Endothelial cell of umbilical vein (primary cell): ENCODE data around the gene SENP8. TPM values are rescaled to one million over a fixed set of nuclear protein-coding genes. Genes with fewer than 3 reads are reported as not detected.

ENCODE experiments used
- BruUV-seq: library from RNA; stranded (reverse); fragments of 400-500 nt; replicated peaks from 2 replicates; lab custom pipeline; 2021; lab: Mats Ljungman, UMichigan
- CTCF ChIA-PET: fragments of 300-600, 350-600 bp; sonication (Branson Sonifier 250); formaldehyde crosslinking; loops from one replicate; lab custom pipeline; 2021; ENCODE audit warnings: antibody characterized with exemption, inconsistent platforms; lab: Charles Lee
- POLR2A ChIA-PET: fragments of 300-600, 350-600 bp; sonication (Branson Sonifier 250); formaldehyde crosslinking; loops from one replicate; lab custom pipeline; 2021; ENCODE audit warnings: antibody characterized with exemption, inconsistent platforms; lab: Charles Lee
- DNase-seq: peaks from one replicate; pipeline ENCODE4 v3.0.0-alpha.2; 2011; ENCODE audit warnings: low read depth, low spot score
- FAIRE-seq: peaks from 2 replicates; lab custom pipeline; 2011; peaks lifted over from hg19 to GRCh38; lab: Jason Lieb, UNC
- H2AFZ ChIP-seq: 2 replicates; pipeline ENCODE4 v1.6.0; 2012; ENCODE audit warnings: low read depth, low read length, control low read depth, inconsistent platforms
- H3K27ac ChIP-seq: 2 replicates; pipeline ENCODE4 v1.5.1; 2011; ENCODE audit warnings: low read depth, mild to moderate bottlenecking, control low read depth, low read length, moderate library complexity; ENCODE audit not compliant: insufficient read depth
- H3K27me3 ChIP-seq, 2 experiments: 2 replicates each; pipeline versions ENCODE4 v1.6.0 to v1.6.1; 2011; ENCODE audit warnings: low read length in 2 of 2, mixed read lengths in 1 of 2; ENCODE audit not compliant: control insufficient read depth in 2 of 2, insufficient read depth in 2 of 2
- H3K36me3 ChIP-seq, 2 experiments: 2 replicates in 1 of 2; 3 replicates in 1 of 2; pipeline ENCODE4 v1.5.1; 2011; ENCODE audit warnings: low read length in 2 of 2, mild to moderate bottlenecking in 1 of 2, moderate library complexity in 1 of 2; ENCODE audit not compliant: control insufficient read depth in 2 of 2, insufficient read depth in 2 of 2; ENCODE audit errors: extremely low read depth in 1 of 2
- H3K4me1 ChIP-seq: 3 replicates; pipeline ENCODE4 v1.5.1; 2011; ENCODE audit warnings: mild to moderate bottlenecking, low read length; ENCODE audit not compliant: control insufficient read depth, insufficient read depth; ENCODE audit errors: extremely low read depth
- H3K4me2 ChIP-seq: 2 replicates; pipeline ENCODE4 v1.6.1; 2011; ENCODE audit warnings: low read length, control low read depth, mixed read lengths; ENCODE audit not compliant: insufficient read depth
- H3K4me3 ChIP-seq, 3 experiments: fragments of 200-600 bp in 1 of 3; sonication (generic), shearing (Covaris generic) in 1 of 3; replicated peaks in 1 of 3; 2 replicates each; pipeline ENCODE4 v1.5.1; 2011 to 2016; ENCODE audit warnings: control low read depth in 3 of 3, low read length in 3 of 3, mild to moderate bottlenecking in 2 of 3, inconsistent platforms in 1 of 3, low read depth in 1 of 3, moderate library complexity in 1 of 3; ENCODE audit not compliant: insufficient read depth in 1 of 3
- H3K79me2 ChIP-seq: 2 replicates; pipeline ENCODE4 v1.6.0; 2012; ENCODE audit warnings: low read length, inconsistent platforms; ENCODE audit not compliant: control insufficient read depth, insufficient read depth
- H3K9ac ChIP-seq: replicated peaks from 2 replicates; pipeline ENCODE3; 2011; ENCODE audit warnings: low read length, control low read depth; ENCODE audit not compliant: insufficient read depth; ENCODE audit errors: extremely low read depth
- H3K9me1 ChIP-seq: replicated peaks from 3 replicates; pipeline ENCODE4 v1.6.0; 2011; ENCODE audit warnings: mild to moderate bottlenecking, low read length; ENCODE audit not compliant: control insufficient read depth, insufficient read depth; ENCODE audit errors: extremely low read depth
- H3K9me3 ChIP-seq: replicated peaks from 2 replicates; pipeline ENCODE4 v1.5.1; 2012; ENCODE audit warnings: low read length, inconsistent platforms; ENCODE audit not compliant: control insufficient read depth, insufficient read depth
- H4K20me1 ChIP-seq: replicated peaks from 2 replicates; pipeline ENCODE3; 2011; ENCODE audit warnings: mild to moderate bottlenecking, low read length; ENCODE audit not compliant: control insufficient read depth, insufficient read depth; ENCODE audit errors: extremely low read depth
- EZH2 ChIP-seq: IDR thresholded peaks from 2 replicates; pipeline ENCODE4 v1.6.1; 2012; ENCODE audit warnings: borderline replicate concordance, low read depth, mild to moderate bottlenecking, moderate library complexity, low read length, inconsistent platforms; ENCODE audit not compliant: severe bottlenecking
- FOS ChIP-seq: IDR thresholded peaks from 2 replicates; pipeline ENCODE4 v1.6.1; 2011; ENCODE audit warnings: mild to moderate bottlenecking, low read length, moderate library complexity, borderline replicate concordance; ENCODE audit not compliant: insufficient read depth
- GATA2 ChIP-seq: IDR thresholded peaks from 2 replicates; pipeline ENCODE4 v1.7.0; 2011; ENCODE audit warnings: low read depth, mild to moderate bottlenecking, moderate library complexity, mixed read lengths, low read length; ENCODE audit not compliant: insufficient read length, insufficient read depth
- JUN ChIP-seq: IDR thresholded peaks from 2 replicates; pipeline ENCODE4 v1.6.1; 2011; ENCODE audit warnings: borderline replicate concordance, low read depth; ENCODE audit not compliant: insufficient read length, insufficient read depth
- MYC ChIP-seq: IDR thresholded peaks from one replicate; pipeline ENCODE4 v1.6.1; 2011; ENCODE audit warnings: mild to moderate bottlenecking, low read depth, low read length
- POLR2A ChIP-seq: IDR thresholded peaks from 2 replicates; pipeline ENCODE4 v1.6.1; 2012; ENCODE audit warnings: low read depth, mild to moderate bottlenecking, control low read depth, low read length
- POLR2AphosphoS5 ChIP-seq: IDR thresholded peaks from 2 replicates; pipeline ENCODE4 v1.6.1; 2012; ENCODE audit warnings: low read depth, mild to moderate bottlenecking, control low read depth, low read length, moderate library complexity; ENCODE audit not compliant: insufficient read depth
- dilution Hi-C: fragments of 300-500 bp; cut with MboI; formaldehyde crosslinking; loops from one replicate; pipeline ENCODE4 v1.15.0; 2019; ENCODE audit warnings: low sequenced_read_pairs; ENCODE audit not compliant: extremely low pct_ligation_motif_present
- intact Hi-C: fragments of 100-400 bp; cut with micrococcal nuclease; formaldehyde crosslinking; loops from one replicate; pipeline ENCODE4 v1.10.0; 2022
- polyA plus RNA-seq, 4 experiments: library from polyadenylated mRNA; depleted of rRNA in 3 of 4; stranded (reverse) in 3 of 4; unstranded in 1 of 4; fragments of >200 nt; gene quantifications; 2 replicates each; pipeline versions ENCODE4 v1.2.1 to v1.2.3, GENCODE V29; 2011 to 2012; ENCODE audit warnings: missing spikeins in 1 of 4
- total RNA-seq: library from RNA; stranded (reverse); gene quantifications from 2 replicates; pipeline ENCODE4 v1.2.3, GENCODE V29; 2021
- TF ChIP-seq, protein P1 (sequence below): IDR thresholded peaks from 2 replicates; pipeline ENCODE4 v1.6.1; 2011; ENCODE audit not compliant: insufficient read depth, insufficient read length
- TF ChIP-seq, protein P2 (sequence below), 2 donors: IDR thresholded peaks; 1 replicate in 1 of 2; 2 replicates in 1 of 2; pipeline ENCODE4 v1.5.1; 2011; ENCODE audit warnings: low read length in 2 of 2, mild to moderate bottlenecking in 2 of 2, moderate library complexity in 2 of 2, control low read depth in 1 of 2, inconsistent platforms in 1 of 2, low read depth in 1 of 2; ENCODE audit not compliant: insufficient read depth in 1 of 2; ENCODE audit errors: extremely low read depth in 1 of 2

The SENP8 gene
- total and polyA plus RNA-seq, 2 donors (not counting 3 experiments of a cell fraction or from before 2014, with no cell fraction given), result 0.91 to 1.3 TPM

DNA sequence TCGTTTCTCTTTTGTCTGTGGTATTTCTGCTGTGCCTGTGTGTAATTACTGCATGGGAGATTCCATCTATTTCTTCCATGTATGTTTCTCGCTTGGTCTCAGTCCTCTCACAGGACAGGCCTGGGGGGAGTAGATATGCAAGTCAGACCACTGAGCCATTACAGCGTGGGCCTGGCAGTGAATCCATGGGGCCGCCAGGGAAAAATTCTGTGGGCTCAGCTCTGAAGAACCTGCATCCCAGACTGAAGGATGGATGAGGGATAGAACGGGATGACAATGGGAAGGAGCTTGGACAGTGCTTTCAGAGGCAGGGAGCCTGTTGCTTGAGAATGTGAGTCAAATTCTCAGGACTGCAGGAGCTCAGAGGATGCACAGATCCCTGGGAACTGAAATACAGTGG lies 54.6 kb downstream of the SENP8 start:
- Histone ChIP-seq H3K4me1 (no peaks in the 10 kb centered on the region), H3K9ac (no peak overlapping the region), H3K27me3 (peaks cover 0 to 6% of the 10 kb centered on the region in 2 experiments), H4K20me1 (no peaks in the 10 kb centered on the region), H2AFZ (no peak overlapping the region), H3K9me1 (no peaks in the 10 kb centered on the region), H3K36me3 (no peaks in the 10 kb centered on the region), H3K4me2 (no peak overlapping the region), H3K9me3 (no peaks in the 10 kb centered on the region), H3K27ac (no peak overlapping the region), H3K79me2 (no peaks in the 10 kb centered on the region), H3K4me3 (no peak overlapping the region)
- no TSS peak for BruUV-seq
- CTCF ChIA-PET, result interaction anchor here (0.6 to 2.5 kb wide), 3 partner anchors 10 to 326 kb away, joined by 3 to 8 read pairs (median 3); no protein-coding TSS in a partner anchor
- intact Hi-C loops, result no loop called here
- FAIRE-seq (no peak), DNase-seq (no peak)
- POLR2A ChIA-PET, result interaction anchor here (0.6 kb wide), 1 partner anchor 972 kb away, joined by 3 read pairs; no protein-coding TSS in a partner anchor
- TF ChIP-seq GATA2, result no peak
- no peak for TF ChIP-seq JUN
- no peak for TF ChIP-seq POLR2AphosphoS5
- TF ChIP-seq EZH2, result no peak
- no peak for TF ChIP-seq POLR2A
- TF ChIP-seq, protein P1, sequence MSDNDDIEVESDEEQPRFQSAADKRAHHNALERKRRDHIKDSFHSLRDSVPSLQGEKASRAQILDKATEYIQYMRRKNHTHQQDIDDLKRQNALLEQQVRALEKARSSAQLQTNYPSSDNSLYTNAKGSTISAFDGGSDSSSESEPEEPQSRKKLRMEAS, result no peak
- TF ChIP-seq, protein P2, sequence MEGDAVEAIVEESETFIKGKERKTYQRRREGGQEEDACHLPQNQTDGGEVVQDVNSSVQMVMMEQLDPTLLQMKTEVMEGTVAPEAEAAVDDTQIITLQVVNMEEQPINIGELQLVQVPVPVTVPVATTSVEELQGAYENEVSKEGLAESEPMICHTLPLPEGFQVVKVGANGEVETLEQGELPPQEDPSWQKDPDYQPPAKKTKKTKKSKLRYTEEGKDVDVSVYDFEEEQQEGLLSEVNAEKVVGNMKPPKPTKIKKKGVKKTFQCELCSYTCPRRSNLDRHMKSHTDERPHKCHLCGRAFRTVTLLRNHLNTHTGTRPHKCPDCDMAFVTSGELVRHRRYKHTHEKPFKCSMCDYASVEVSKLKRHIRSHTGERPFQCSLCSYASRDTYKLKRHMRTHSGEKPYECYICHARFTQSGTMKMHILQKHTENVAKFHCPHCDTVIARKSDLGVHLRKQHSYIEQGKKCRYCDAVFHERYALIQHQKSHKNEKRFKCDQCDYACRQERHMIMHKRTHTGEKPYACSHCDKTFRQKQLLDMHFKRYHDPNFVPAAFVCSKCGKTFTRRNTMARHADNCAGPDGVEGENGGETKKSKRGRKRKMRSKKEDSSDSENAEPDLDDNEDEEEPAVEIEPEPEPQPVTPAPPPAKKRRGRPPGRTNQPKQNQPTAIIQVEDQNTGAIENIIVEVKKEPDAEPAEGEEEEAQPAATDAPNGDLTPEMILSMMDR (IDR thresholded peaks at IDR 0.05; ENCODE audit: extremely low read depth in 1 of 2, insufficient read depth in 1 of 2, low read depth in 1 of 2, low read length in 2 of 2), result no peak
- TF ChIP-seq MYC, result no peak
- no peak for TF ChIP-seq FOS
- dilution Hi-C loops, result no loop called here
